Measurements from ENCODE around the gene TIMELESS. TPM values are rescaled to one million over a fixed set of nuclear protein-coding genes. Genes with fewer than 3 reads are reported as not detected.

The TIMELESS gene
- total and polyA plus RNA-seq, 2 experiments from 2014 or later: 7.9 to 12.4 TPM

- H3K9me3 ChIP-seq (ENCODE audit: low read depth): no peaks in the 10 kb centered on the region
- H3K79me2 ChIP-seq: no peaks in the 10 kb centered on the region
- H3K36me3 ChIP-seq (replicated peaks; ENCODE audit: insufficient read depth, low read depth): no peaks in the 10 kb centered on the region
- H3K9me2 ChIP-seq (replicated peaks; ENCODE audit: insufficient read depth): no peaks in the 10 kb centered on the region
- DNase-seq (ENCODE audit: low spot score): no peak
- no peak overlapping the region for H3K27ac ChIP-seq
- H3K4me1 ChIP-seq (ENCODE audit: insufficient read depth): no peaks in the 10 kb centered on the region
- H3K27me3 ChIP-seq: no peaks in the 10 kb centered on the region
- no peaks in the 10 kb centered on the region for H4K20me1 ChIP-seq (ENCODE audit: insufficient read depth, poor library complexity, severe bottlenecking)
- H2AFZ ChIP-seq: no peak overlapping the region
- no peak overlapping the region for H3K4me2 ChIP-seq
- no peak for TF ChIP-seq EZH2 (IDR thresholded peaks at IDR 0.05; ENCODE audit: borderline replicate concordance)
- TF ChIP-seq CTCF (IDR thresholded peaks at IDR 0.05; ENCODE audit: poor library complexity): no peak
- TF ChIP-seq EZH2phosphoT487 (IDR thresholded peaks at IDR 0.05; ENCODE audit: low read depth, severe bottlenecking, unreplicated experiment): no peak
- H3K4me3 ChIP-seq: no peak overlapping the region
- 100% methylated on average over 1 of the region's 1 CpG for WGBS (ENCODE audit: low lambda C conversion rate, missing lambda C conversion rate)
These were observed 24.0 kb downstream of the TIMELESS start for GRCh38 chr12:56425193-56425592.

- Histone ChIP-seq H3K4me3 (no peak overlapping the region), H2AFZ (no peak overlapping the region), H3K9me3 (ENCODE audit: low read depth) (no peaks in the 10 kb centered on the region), H3K36me3 (replicated peaks; ENCODE audit: insufficient read depth, low read depth) (no peaks in the 10 kb centered on the region), H3K27me3 (no peaks in the 10 kb centered on the region), H4K20me1 (ENCODE audit: insufficient read depth, poor library complexity, severe bottlenecking) (no peaks in the 10 kb centered on the region), H3K9me2 (replicated peaks; ENCODE audit: insufficient read depth) (no peaks in the 10 kb centered on the region), H3K4me2 (no peak overlapping the region), H3K27ac (no peak overlapping the region), H3K79me2 (no peaks in the 10 kb centered on the region), H3K4me1 (ENCODE audit: insufficient read depth) (no peaks in the 10 kb centered on the region)
- no peak for TF ChIP-seq EZH2phosphoT487 (IDR thresholded peaks at IDR 0.05; ENCODE audit: low read depth, severe bottlenecking, unreplicated experiment)
- WGBS (ENCODE audit: low lambda C conversion rate, missing lambda C conversion rate): 82% methylated on average over 6 of the region's 6 CpGs
- DNase-seq (ENCODE audit: low spot score): no peak
These were observed 28.8 kb downstream of the TIMELESS start for GRCh38 chr12:56420411-56420810.

- no peak for DNase-seq (ENCODE audit: low spot score)
- Histone ChIP-seq H4K20me1 (ENCODE audit: insufficient read depth, poor library complexity, severe bottlenecking) (no peaks in the 10 kb centered on the region), H3K27ac (no peak overlapping the region), H3K79me2 (no peaks in the 10 kb centered on the region), H3K36me3 (replicated peaks; ENCODE audit: insufficient read depth, low read depth) (no peaks in the 10 kb centered on the region), H3K27me3 (no peaks in the 10 kb centered on the region), H3K9me3 (ENCODE audit: low read depth) (no peaks in the 10 kb centered on the region), H3K9me2 (replicated peaks; ENCODE audit: insufficient read depth) (no peaks in the 10 kb centered on the region), H3K4me3 (no peak overlapping the region), H2AFZ (no peak overlapping the region), H3K4me1 (ENCODE audit: insufficient read depth) (no peaks in the 10 kb centered on the region), H3K4me2 (no peak overlapping the region)
- 98% methylated on average over 11 of the region's 11 CpGs for WGBS (ENCODE audit: low lambda C conversion rate, missing lambda C conversion rate)
- TF ChIP-seq EZH2phosphoT487 (IDR thresholded peaks at IDR 0.05; ENCODE audit: low read depth, severe bottlenecking, unreplicated experiment) (no peak), EZH2 (IDR thresholded peaks at IDR 0.05; ENCODE audit: borderline replicate concordance) (no peak), CTCF (IDR thresholded peaks at IDR 0.05; ENCODE audit: poor library complexity) (no peak)
These were observed 31.5 kb downstream of the TIMELESS start for GRCh38 chr12:56417739-56418138.

GRCh38 chr12:56414401-56414800 is 34.8 kb downstream of the TIMELESS start:
- Histone ChIP-seq H3K4me1 (ENCODE audit: insufficient read depth) (no peaks in the 10 kb centered on the region), H3K27ac (no peak overlapping the region), H2AFZ (no peak overlapping the region), H3K4me2 (no peak overlapping the region), H3K36me3 (replicated peaks; ENCODE audit: insufficient read depth, low read depth) (no peaks in the 10 kb centered on the region), H4K20me1 (ENCODE audit: insufficient read depth, poor library complexity, severe bottlenecking) (no peaks in the 10 kb centered on the region), H3K9me2 (replicated peaks; ENCODE audit: insufficient read depth) (no peaks in the 10 kb centered on the region), H3K27me3 (no peaks in the 10 kb centered on the region), H3K9me3 (ENCODE audit: low read depth) (no peaks in the 10 kb centered on the region), H3K79me2 (no peaks in the 10 kb centered on the region), H3K4me3 (no peak overlapping the region)
- 98% methylated on average over 3 of the region's 3 CpGs for WGBS (ENCODE audit: low lambda C conversion rate, missing lambda C conversion rate)
- DNase-seq (ENCODE audit: low spot score): no peak
- no peak for TF ChIP-seq CTCF (IDR thresholded peaks at IDR 0.05; ENCODE audit: poor library complexity)
- TF ChIP-seq EZH2phosphoT487 (IDR thresholded peaks at IDR 0.05; ENCODE audit: low read depth, severe bottlenecking, unreplicated experiment): no peak
- no peak for TF ChIP-seq EZH2 (IDR thresholded peaks at IDR 0.05; ENCODE audit: borderline replicate concordance)

All from hepatocyte (in vitro differentiated cells).